SK-N-SH (cell line): Measurements from ENCODE around the gene ITGA5. TPM values are rescaled to one million over a fixed set of nuclear protein-coding genes. Genes with fewer than 3 reads are reported as not detected.

Experiments
- CTCF ChIA-PET: fragments of 300-600, 350-600 bp; formaldehyde crosslinking; extraction: SDS; loops from one replicate; lab custom pipeline; 2021; lab: Yijun Ruan, JAX
- POLR2A ChIA-PET: fragments of 350-600 bp; sonication (Branson Sonifier 250); formaldehyde crosslinking; extraction: SDS; loops from one replicate; lab custom pipeline; 2020; ENCODE audit warnings: antibody characterized with exemption, inconsistent platforms; lab: Yijun Ruan, JAX
- DNase-seq: peaks from one replicate; pipeline ENCODE4 v3.0.0; 2012
- H2AFZ ChIP-seq: fragments of 200-600 bp; sonication (generic); 2 replicates; pipeline ENCODE4 v1.8.1; 2016; ENCODE audit warnings: antibody characterized with exemption, mild to moderate bottlenecking, low read depth
- H3F3A ChIP-seq: fragments of 200-600 bp; sonication (generic); replicated peaks from 2 replicates; pipeline ENCODE3; 2016; ENCODE audit warnings: antibody characterized with exemption, mild to moderate bottlenecking; ENCODE audit not compliant: insufficient read depth
- H3K27ac ChIP-seq, 2 experiments: fragments of 200-500 bp in 1 of 2; fragments of 200-600 bp in 1 of 2; sonication (Bioruptor generic) in 1 of 2; sonication (generic), shearing (Covaris generic) in 1 of 2; 2 replicates each; pipeline versions ENCODE4 v1.5.1 to v1.6.1; 2014 to 2016; ENCODE audit warnings: low read depth in 2 of 2, inconsistent platforms in 1 of 2, low read length in 1 of 2, mild to moderate bottlenecking in 1 of 2, mixed read lengths in 1 of 2
- H3K27me3 ChIP-seq: fragments of 200-600 bp; sonication (generic), shearing (Covaris generic); 2 replicates; pipeline ENCODE4 v1.6.1; 2016; ENCODE audit warnings: mixed run types; ENCODE audit not compliant: insufficient read depth
- H3K36me3 ChIP-seq, 2 experiments: fragments of 200-500 bp in 1 of 2; fragments of 200-600 bp in 1 of 2; sonication (Bioruptor generic) in 1 of 2; sonication (generic) in 1 of 2; replicated peaks in 1 of 2; 2 replicates each; pipeline versions ENCODE3 to v1.5.1; 2014 to 2016; ENCODE audit warnings: low read length in 1 of 2, mild to moderate bottlenecking in 1 of 2; ENCODE audit not compliant: insufficient read depth in 2 of 2, control insufficient read depth in 1 of 2
- H3K4me1 ChIP-seq, 2 experiments: fragments of 200-500 bp in 1 of 2; fragments of 200-600 bp in 1 of 2; sonication (Bioruptor generic) in 1 of 2; sonication (generic), shearing (Covaris generic) in 1 of 2; 2 replicates each; pipeline versions ENCODE4 v1.5.1 to v1.6.1; 2014 to 2016; ENCODE audit warnings: low read depth in 1 of 2, low read length in 1 of 2, mixed run types in 1 of 2; ENCODE audit not compliant: insufficient read depth in 2 of 2, control insufficient read depth in 1 of 2
- H3K4me2 ChIP-seq: fragments of 200-600 bp; sonication (generic), shearing (Covaris generic); 2 replicates; pipeline ENCODE4 v1.6.1; 2017; ENCODE audit warnings: mixed run types
- H3K4me3 ChIP-seq, 2 experiments: fragments of 200-500 bp in 1 of 2; fragments of 200-600 bp in 1 of 2; sonication (Bioruptor generic) in 1 of 2; sonication (generic), shearing (Covaris generic) in 1 of 2; 2 replicates each; pipeline versions ENCODE4 v1.5.1 to v1.8.1; 2014 to 2016; ENCODE audit warnings: low read depth in 2 of 2, inconsistent platforms in 1 of 2, low read length in 1 of 2, mild to moderate bottlenecking in 1 of 2, mixed read lengths in 1 of 2, moderate library complexity in 1 of 2
- H3K79me2 ChIP-seq: fragments of 200-600 bp; sonication (generic); 2 replicates; pipeline ENCODE4 v1.8.1; 2017; ENCODE audit warnings: mild to moderate bottlenecking; ENCODE audit not compliant: insufficient read depth
- H3K9ac ChIP-seq: fragments of 200-600 bp; sonication (generic); 2 replicates; pipeline ENCODE4 v1.6.1; 2017; ENCODE audit warnings: mixed run types
- H3K9me2 ChIP-seq: fragments of 200-600 bp; sonication (generic); 2 replicates; pipeline ENCODE4 v1.6.1; 2017; ENCODE audit warnings: mixed run types
- H3K9me3 ChIP-seq: fragments of 200-600 bp; sonication (generic); 2 replicates; pipeline ENCODE4 v1.6.1; 2017; ENCODE audit warnings: mixed run types, mild to moderate bottlenecking, moderate library complexity
- H4K20me1 ChIP-seq: fragments of 200-600 bp; sonication (generic); 2 replicates; pipeline ENCODE4 v1.6.1; 2017; ENCODE audit warnings: mild to moderate bottlenecking, mixed run types; ENCODE audit not compliant: insufficient read depth
- EP300 ChIP-seq, 2 experiments: IDR thresholded peaks; 2 replicates each; pipeline versions ENCODE4 v1.4.0 to v1.6.1; 2012; ENCODE audit warnings: borderline replicate concordance in 1 of 2, low read depth in 1 of 2, low read length in 1 of 2
- EZH2phosphoT487 ChIP-seq: fragments of 200-600 bp; sonication (generic); IDR thresholded peaks from 2 replicates; pipeline ENCODE4 v1.6.1; 2017; ENCODE audit warnings: low read depth, mixed run types, mild to moderate bottlenecking, antibody characterized with exemption, moderate library complexity, borderline replicate concordance
- FOSL2 ChIP-seq: IDR thresholded peaks from 2 replicates; pipeline ENCODE4 v1.4.0; 2012; ENCODE audit warnings: low read depth, mild to moderate bottlenecking, moderate library complexity, borderline replicate concordance
- FOXJ3 ChIP-seq: sonication (generic); formaldehyde crosslinking; IDR thresholded peaks from 2 replicates; pipeline ENCODE4 v1.5.1; 2020; ENCODE audit warnings: mild to moderate bottlenecking, missing genetic modification reagents
- GABPA ChIP-seq: IDR thresholded peaks from 2 replicates; pipeline ENCODE4 v1.4.0; 2012; ENCODE audit warnings: low read depth, mild to moderate bottlenecking
- GATA2 ChIP-seq: sonication (generic); formaldehyde crosslinking; IDR thresholded peaks from 2 replicates; pipeline ENCODE4 v1.5.0; 2020; ENCODE audit warnings: mild to moderate bottlenecking, missing genetic modification reagents
- JUND ChIP-seq: IDR thresholded peaks from 2 replicates; pipeline ENCODE4 v1.4.0; 2012
- MEF2A ChIP-seq: IDR thresholded peaks from 2 replicates; pipeline ENCODE4 v1.4.0; 2012; ENCODE audit warnings: low read depth, borderline replicate concordance
- NFIC ChIP-seq: IDR thresholded peaks from 2 replicates; pipeline ENCODE4 v1.4.0; 2012; ENCODE audit warnings: borderline replicate concordance
- PBX3 ChIP-seq: IDR thresholded peaks from 2 replicates; pipeline ENCODE4; 2012
- RCOR1 ChIP-seq: fragments of 150-350 bp; IDR thresholded peaks from 2 replicates; pipeline ENCODE4 v1.6.1; 2017; ENCODE audit warnings: antibody characterized with exemption, low read length
- REST ChIP-seq: IDR thresholded peaks from 2 replicates; pipeline ENCODE4 v1.6.1; 2012; ENCODE audit warnings: mild to moderate bottlenecking, low read depth, low read length, moderate library complexity
- RXRA ChIP-seq: IDR thresholded peaks from 2 replicates; pipeline ENCODE4 v1.4.0; 2012; ENCODE audit warnings: low read depth, mild to moderate bottlenecking, borderline replicate concordance
- SMC3 ChIP-seq: IDR thresholded peaks from 2 replicates; pipeline ENCODE4 v1.6.1; 2012; ENCODE audit warnings: low read depth, low read length, improper control_type of control experiment
- TAF1 ChIP-seq: IDR thresholded peaks from 2 replicates; pipeline ENCODE4 v1.6.1; 2012; ENCODE audit warnings: low read depth, mild to moderate bottlenecking, low read length, moderate library complexity, borderline replicate concordance
- TCF12 ChIP-seq: IDR thresholded peaks from 2 replicates; pipeline ENCODE4 v1.4.0; 2012
- USF1 ChIP-seq: IDR thresholded peaks from 2 replicates; pipeline ENCODE4 v1.4.0; 2012; ENCODE audit warnings: low read depth, borderline replicate concordance
- YY1 ChIP-seq: IDR thresholded peaks from 2 replicates; pipeline ENCODE4 v1.4.0; 2012; ENCODE audit warnings: low read depth, mild to moderate bottlenecking
- ZBTB33 ChIP-seq: IDR thresholded peaks from 2 replicates; pipeline ENCODE4 v1.4.0; 2012; ENCODE audit warnings: low read depth, borderline replicate concordance
- WGBS: methylation state at CpG from one replicate; pipeline ENCODE4 v1.1.6; 2017; ENCODE audit warnings: low lambda C conversion rate; 5-methylcytosine and 5-hydroxymethylcytosine counted together
- polyA plus RNA-seq, 3 experiments: library from polyadenylated mRNA; depleted of rRNA; stranded (reverse); fragments of >200 nt; gene quantifications; 2 replicates each; pipeline ENCODE4 v1.2.3, GENCODE V29; 2012

ITGA5 gene
- polyA plus RNA-seq, 1 of the 3 experiments (the other 2 are of a cell fraction): 52.5 TPM

- Histone ChIP-seq H3F3A (peaks cover 2% of the 10 kb centered on the region), H3K4me3 (no peak overlapping the region), H2AFZ (no peak overlapping the region), H3K4me1 (peaks cover 0 to 19% of the 10 kb centered on the region in 2 experiments; a peak in 3 of 4 replicates), H3K9me3 (no peaks in the 10 kb centered on the region), H4K20me1 (no peaks in the 10 kb centered on the region), H3K36me3 (no peaks in the 10 kb centered on the region), H3K27me3 (no peaks in the 10 kb centered on the region), H3K9ac (no peak overlapping the region), H3K9me2 (no peaks in the 10 kb centered on the region), H3K4me2 (peak overlapping the region; percentile 98; the same call in 1 of the 2 replicates), H3K27ac (no peak overlapping the region; a peak in 1 of 4 replicates), H3K79me2 (peaks cover 32% of the 10 kb centered on the region)
- TF ChIP-seq PBX3 (no peak), EP300 (IDR thresholded peaks at IDR 0.05; ENCODE audit: borderline replicate concordance in 1 of 2, low read depth in 1 of 2, low read length in 1 of 2) (no peak), RXRA (no peak), TAF1 (no peak), FOSL2 (no peak), RCOR1 (no peak), SMC3 (no peak), JUND (no peak), NFIC (no peak), FOXJ3 (no peak), TCF12 (no peak), GABPA (no peak), REST (no peak)
- ChIA-PET CTCF (interaction anchor here (1.0 to 11.8 kb wide), 4 partner anchors 16 to 37 kb away, joined by 3 to 125 read pairs (median 19); partner anchors contain the start of gene ZNF385A), POLR2A (no interaction called here)
- 64% methylated on average over 4 of the region's 4 CpGs for WGBS
- no peak for DNase-seq
Observed at GRCh38 chr12:54421175-54421878, 2.3 kb upstream of the ITGA5 start.

GRCh38 chr12:54420766-54421144 lies 1.7 kb upstream of the ITGA5 start:
- Histone ChIP-seq H3K36me3 (no peaks in the 10 kb centered on the region), H2AFZ (peak overlapping the region; percentile 39; the same call in 1 of the 2 replicates), H3K9me3 (no peaks in the 10 kb centered on the region), H3K27me3 (no peaks in the 10 kb centered on the region), H3K4me1 (peaks cover 0 to 19% of the 10 kb centered on the region in 2 experiments; a peak in 3 of 4 replicates), H3K4me2 (peak overlapping the region; percentile 98; the same call in 1 of the 2 replicates), H3K9ac (no peak overlapping the region), H3K4me3 (no peak overlapping the region), H4K20me1 (no peaks in the 10 kb centered on the region), H3K27ac (no peak overlapping the region), H3F3A (peaks cover 2% of the 10 kb centered on the region), H3K9me2 (no peaks in the 10 kb centered on the region), H3K79me2 (peaks cover 38% of the 10 kb centered on the region)
- WGBS: 50% methylated on average over 2 of the region's 2 CpGs
- CTCF ChIA-PET: interaction anchor here (1.0 to 11.8 kb wide), 4 partner anchors 16 to 36 kb away, joined by 3 to 125 read pairs (median 19); partner anchors contain the start of gene ZNF385A
- DNase-seq: no peak
- POLR2A ChIA-PET: no interaction called here
- TF ChIP-seq MEF2A (no peak), YY1 (no peak), USF1 (no peak), GATA2 (CRISPR knock-in tag) (no peak), EZH2phosphoT487 (no peak), TCF12 (no peak), ZBTB33 (no peak), PBX3 (no peak), EP300 (IDR thresholded peaks at IDR 0.05; ENCODE audit: borderline replicate concordance in 1 of 2, low read depth in 1 of 2, low read length in 1 of 2) (no peak)
